HG02970 (cell line): Measurements from ENCODE around the gene CHAD.
"Not testable (repeated sequence)": the region's sequence is repeated elsewhere in the genome, so short reads cannot be mapped to it uniquely, and the experiment has no call there.

Source experiments
- ATAC-seq: cut with Tn5 transposase; IDR thresholded peaks from one replicate; pipeline ENCODE4 v1.9.1; 2021; ENCODE audit warnings: mild to moderate bottlenecking, moderate library complexity, moderate number of reproducible peaks; ENCODE audit not compliant: unreplicated experiment, low FRiP score

Gene CHAD

DNA sequence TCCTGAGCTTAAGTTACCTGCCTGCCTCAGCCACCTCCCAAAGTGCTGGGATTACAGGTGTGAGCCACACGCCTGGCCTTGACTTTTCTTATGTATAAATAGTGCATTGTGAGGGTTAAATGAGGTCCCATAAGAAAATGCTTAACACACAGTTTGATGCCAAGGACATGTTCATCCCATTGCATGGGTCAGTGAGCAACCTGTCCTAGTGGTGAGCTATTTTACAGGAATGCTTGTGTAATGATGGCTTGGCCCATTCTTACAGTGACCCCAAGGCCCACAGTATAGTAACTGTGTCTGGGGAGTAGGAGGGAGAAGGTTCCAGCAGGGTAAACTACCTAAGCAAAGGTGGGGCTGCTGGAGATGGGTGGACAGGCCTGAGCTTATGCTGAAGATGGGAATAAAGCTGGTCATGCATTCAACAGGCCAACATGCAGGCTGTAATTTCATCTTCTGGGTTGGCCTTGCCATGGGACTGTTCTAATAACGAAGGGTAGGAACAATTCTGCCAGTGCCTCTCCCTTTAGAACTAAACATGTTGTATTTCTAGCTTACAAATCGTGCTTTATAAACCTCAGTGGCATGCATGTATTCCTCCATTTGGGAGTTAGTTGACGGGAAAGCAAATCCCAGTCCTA, 36.4 kb downstream of the CHAD start:
- no peak for ATAC-seq

GRCh38 chr17:50430821-50431618, 37.7 kb downstream of the CHAD start:
- no peak for ATAC-seq

- no peak for ATAC-seq
Observed at GRCh38 chr17:50429793-50430192, 38.9 kb downstream of the CHAD start.

DNA sequence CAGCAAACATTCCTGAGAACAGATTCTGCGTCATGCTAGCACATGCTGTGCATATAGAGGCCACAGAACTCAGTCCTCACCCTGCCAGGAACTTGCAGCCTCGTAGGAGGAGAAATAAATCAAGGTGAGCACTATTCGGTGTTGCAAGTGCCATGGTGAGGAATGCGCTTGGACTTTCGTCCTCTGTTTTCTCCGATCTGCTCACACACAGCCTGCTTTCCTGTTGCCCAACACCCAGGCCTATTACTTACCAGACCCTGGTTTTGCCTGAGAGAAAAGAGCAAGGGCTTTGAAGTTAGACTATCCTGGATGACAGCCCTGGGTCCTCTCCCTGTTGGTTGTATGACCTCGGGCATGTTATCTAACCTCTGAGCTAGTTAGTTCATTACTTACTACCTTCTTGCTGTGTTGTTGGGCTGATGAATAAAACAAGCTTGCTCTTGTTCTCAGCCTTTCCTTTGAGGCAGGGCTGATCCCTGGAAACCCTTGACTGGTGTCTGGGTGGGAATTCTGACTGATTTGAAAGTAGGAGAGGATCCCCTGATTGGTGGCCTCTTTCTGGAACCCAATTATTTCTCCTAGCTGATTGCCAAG, 39.8 kb downstream of the CHAD start:
- no peak for ATAC-seq

DNA sequence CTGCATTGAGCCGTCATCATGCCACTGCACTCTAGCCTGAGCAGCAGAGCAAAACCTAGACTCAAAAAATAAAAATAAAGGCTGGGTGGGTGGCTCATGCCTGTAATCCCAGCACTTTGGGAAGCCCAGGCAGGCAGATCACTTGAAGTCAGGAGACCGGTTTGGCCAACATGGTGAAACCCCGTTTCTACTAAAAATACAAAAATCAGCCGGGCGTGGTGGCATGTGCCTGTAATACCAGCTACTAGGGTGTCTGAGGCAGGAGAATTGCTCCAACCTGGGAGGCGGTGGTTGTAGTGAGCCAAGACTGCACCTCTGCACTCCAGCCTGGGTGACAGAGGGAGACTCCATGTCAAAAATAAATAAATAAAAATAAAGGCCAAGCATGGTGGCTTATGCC, 40.6 kb downstream of the CHAD start:
- not testable (repeated sequence) for ATAC-seq

- no peak for ATAC-seq
Observed at GRCh38 chr17:50426814-50427787, 41.6 kb downstream of the CHAD start.

- ATAC-seq = peak; percentile 14
Observed at GRCh38 chr17:50426472-50426782, 42.3 kb downstream of the CHAD start.

- ATAC-seq = peak; percentile 46
Observed at GRCh38 chr17:50425682-50426471, 42.8 kb downstream of the CHAD start, which contains the start of gene ACSF2. ACSF2 (plus strand) TSS chr17:50426218; CDS start chr17:50426262, 44 bp downstream.

- no peak for ATAC-seq
Observed at GRCh38 chr17:50424996-50425681, 43.5 kb downstream of the CHAD start.

GRCh38 chr17:50424246-50424995, 44.3 kb downstream of the CHAD start:
- no peak for ATAC-seq

- no peak for ATAC-seq
Observed at GRCh38 chr17:50423553-50424159, 45.0 kb downstream of the CHAD start.

- ATAC-seq = no peak
Observed at GRCh38 chr17:50422738-50423137, 45.9 kb downstream of the CHAD start.

GRCh38 chr17:50421308-50422051, 47.2 kb downstream of the CHAD start:
- no peak for ATAC-seq

DNA sequence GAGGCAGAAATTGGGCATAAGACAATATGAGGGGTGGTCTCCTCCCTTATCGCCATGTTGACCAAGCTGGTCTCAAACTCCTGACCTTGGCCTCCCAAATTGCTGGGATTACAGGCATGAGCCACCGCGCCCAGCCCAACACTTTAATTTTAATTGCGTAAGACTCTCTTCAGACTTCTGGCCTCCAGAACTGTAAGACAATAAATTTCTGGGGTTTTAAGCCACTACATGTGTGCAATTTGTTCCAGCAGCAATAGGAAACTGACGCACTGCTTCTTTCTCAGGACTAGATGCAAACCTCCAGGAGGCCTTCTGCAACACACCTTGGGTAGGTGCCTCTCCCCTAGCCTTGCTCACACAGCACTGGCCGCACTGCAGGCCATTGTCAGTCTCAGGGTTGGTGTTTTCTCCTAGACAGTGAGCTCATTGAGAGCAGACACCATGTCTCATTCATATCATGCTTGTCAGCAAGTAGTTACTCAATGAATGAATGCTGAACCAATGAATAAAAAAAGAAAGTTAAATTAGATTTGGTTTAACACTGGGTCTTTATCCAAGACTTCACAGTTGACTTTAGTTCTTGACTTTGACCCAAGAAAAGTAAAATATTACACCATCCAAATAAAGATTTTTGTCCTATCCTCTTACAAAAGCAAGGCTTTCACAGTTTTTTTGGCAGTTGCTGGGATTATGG, 48.1 kb downstream of the CHAD start:
- no peak for ATAC-seq

DNA sequence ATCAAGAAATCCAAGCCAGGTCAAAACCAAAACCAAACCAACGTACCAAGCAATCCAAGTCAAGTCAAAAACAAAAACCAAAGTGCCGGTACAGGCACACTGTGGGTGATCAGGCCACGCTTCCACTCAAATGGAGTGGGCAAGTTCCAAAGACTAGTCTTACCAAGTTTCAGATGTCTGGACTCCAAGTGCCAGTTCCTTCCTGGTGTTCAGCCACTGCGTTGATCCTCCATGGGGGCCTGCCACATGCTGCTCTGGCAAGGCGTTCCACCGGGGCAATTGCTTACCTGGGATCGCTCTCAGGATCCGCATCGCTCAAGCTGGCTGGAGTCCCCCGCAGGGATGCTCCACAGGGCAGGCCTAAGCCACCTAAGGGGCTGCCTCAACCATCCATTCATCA, 49.1 kb downstream of the CHAD start:
- ATAC-seq = not testable (repeated sequence)

GRCh38 chr17:50414808-50415207, 53.9 kb downstream of the CHAD start:
- ATAC-seq = no peak
